HEK293 (cell line): ENCODE data around the gene PANK4.

Source experiments
- CTCF ChIA-PET: fragments of 350-600 bp; formaldehyde crosslinking; extraction: SDS; loops from one replicate; lab custom pipeline; 2021; ENCODE audit warnings: antibody characterized with exemption; lab: Yijun Ruan, JAX
- POLR2A ChIA-PET: fragments of 300-600 bp; formaldehyde crosslinking; extraction: SDS; loops from one replicate; lab custom pipeline; 2020; ENCODE audit warnings: antibody characterized with exemption, inconsistent platforms; lab: Yijun Ruan, JAX
- H3K27ac ChIP-seq: fragments of 200-500 bp; sonication (Bioruptor generic); 2 replicates; pipeline ENCODE4 v1.5.1; 2014; ENCODE audit warnings: low read depth, low read length, control low read depth, inconsistent platforms; ENCODE audit errors: extremely low read depth
- H3K36me3 ChIP-seq, 2 experiments: fragments of 200-500 bp in 1 of 2; sonication (Bioruptor generic) in 1 of 2; 1 replicate in 1 of 2; 2 replicates in 1 of 2; pipeline ENCODE4 v1.5.1; 2014 to 2017; ENCODE audit warnings: inconsistent platforms in 2 of 2, low read length in 2 of 2; ENCODE audit not compliant: control insufficient read depth in 2 of 2, insufficient read depth in 1 of 2
- H3K4me1 ChIP-seq: fragments of 200-500 bp; sonication (Bioruptor generic); 2 replicates; pipeline ENCODE4 v1.5.1; 2014; ENCODE audit warnings: mild to moderate bottlenecking, low read length, inconsistent platforms; ENCODE audit not compliant: control insufficient read depth, insufficient read depth
- H3K4me3 ChIP-seq: 2 replicates; pipeline ENCODE4 v1.5.1; 2011; ENCODE audit warnings: low read depth, mild to moderate bottlenecking, control low read depth, low read length, moderate library complexity
- H3K9me3 ChIP-seq: fragments of 200-500 bp; sonication (Bioruptor generic); 2 replicates; pipeline ENCODE4 v1.5.1; 2014; ENCODE audit warnings: low read depth, low read length, inconsistent platforms; ENCODE audit not compliant: control insufficient read depth, insufficient read depth
- EGR2 ChIP-seq: fragments of 450-650 bp; formaldehyde crosslinking; IDR thresholded peaks from 2 replicates; pipeline ENCODE4 v1.5.1; 2016; ENCODE audit warnings: low read depth, missing biosample characterization, missing genetic modification characterization
- GFI1B ChIP-seq: fragments of 450-650 bp; formaldehyde crosslinking; IDR thresholded peaks from 2 replicates; pipeline ENCODE4 v1.5.1; 2016; ENCODE audit warnings: missing biosample characterization, missing genetic modification characterization
- KLF1 ChIP-seq: fragments of 450-650 bp; formaldehyde crosslinking; IDR thresholded peaks from 2 replicates; pipeline ENCODE4 v1.5.1; 2016; ENCODE audit warnings: missing biosample characterization, missing genetic modification characterization
- KLF8 ChIP-seq: fragments of 450-650 bp; formaldehyde crosslinking; IDR thresholded peaks from 2 replicates; pipeline ENCODE4 v1.5.1; 2016; ENCODE audit warnings: missing biosample characterization, missing genetic modification characterization
- ZFP37 ChIP-seq: fragments of 450-650 bp; formaldehyde crosslinking; IDR thresholded peaks from 2 replicates; pipeline ENCODE4 v1.5.1; 2016; ENCODE audit warnings: missing biosample characterization, missing genetic modification characterization
- ZFP41 ChIP-seq: fragments of 450-650 bp; formaldehyde crosslinking; IDR thresholded peaks from 2 replicates; pipeline ENCODE4 v1.5.1; 2016; ENCODE audit warnings: missing biosample characterization, missing genetic modification characterization, borderline replicate concordance
- ZIC2 ChIP-seq: fragments of 450-650 bp; formaldehyde crosslinking; IDR thresholded peaks from 2 replicates; pipeline ENCODE4 v1.5.1; 2016; ENCODE audit warnings: missing biosample characterization, missing genetic modification characterization
- ZNF112 ChIP-seq: fragments of 450-650 bp; formaldehyde crosslinking; IDR thresholded peaks from 2 replicates; pipeline ENCODE4 v1.5.0; 2017; ENCODE audit warnings: missing biosample characterization, missing genetic modification characterization
- ZNF16 ChIP-seq: fragments of 450-650 bp; formaldehyde crosslinking; IDR thresholded peaks from 2 replicates; pipeline ENCODE4 v1.5.1; 2016; ENCODE audit warnings: low read depth, missing biosample characterization, missing genetic modification characterization
- ZNF174 ChIP-seq: fragments of 450-650 bp; formaldehyde crosslinking; IDR thresholded peaks from 2 replicates; pipeline ENCODE4 v1.5.0; 2017; ENCODE audit warnings: missing biosample characterization, mild to moderate bottlenecking, missing genetic modification characterization
- ZNF214 ChIP-seq: fragments of 450-650 bp; formaldehyde crosslinking; IDR thresholded peaks from 2 replicates; pipeline ENCODE4 v1.5.1; 2017; ENCODE audit warnings: missing biosample characterization, mild to moderate bottlenecking, missing genetic modification characterization, borderline replicate concordance
- ZNF274 ChIP-seq, 2 experiments: fragments of 200-500 bp in 1 of 2; fragments of 450-650 bp in 1 of 2; sonication (Bioruptor generic) in 1 of 2; formaldehyde crosslinking in 1 of 2; IDR thresholded peaks; 2 replicates each; pipeline versions ENCODE4 v1.5.1 to v1.6.1; 2014 to 2016; ENCODE audit warnings: borderline replicate concordance in 1 of 2, inconsistent platforms in 1 of 2, low read length in 1 of 2, missing biosample characterization in 1 of 2, missing genetic modification characterization in 1 of 2
- ZNF391 ChIP-seq: fragments of 450-650 bp; formaldehyde crosslinking; IDR thresholded peaks from 2 replicates; pipeline ENCODE4 v1.5.1; 2016; ENCODE audit warnings: low read depth, missing biosample characterization, missing genetic modification characterization, borderline replicate concordance
- ZNF416 ChIP-seq: fragments of 450-650 bp; formaldehyde crosslinking; IDR thresholded peaks from 2 replicates; pipeline ENCODE4 v1.5.1; 2016; ENCODE audit warnings: missing biosample characterization, missing genetic modification characterization
- ZNF423 ChIP-seq: fragments of 450-650 bp; formaldehyde crosslinking; IDR thresholded peaks from 2 replicates; pipeline ENCODE4 v1.5.1; 2016; ENCODE audit warnings: missing biosample characterization, missing genetic modification characterization
- ZNF600 ChIP-seq: fragments of 450-650 bp; formaldehyde crosslinking; IDR thresholded peaks from 2 replicates; pipeline ENCODE4 v1.5.1; 2016; ENCODE audit warnings: missing biosample characterization, missing genetic modification characterization
- ZNF610 ChIP-seq: fragments of 450-650 bp; formaldehyde crosslinking; IDR thresholded peaks from 2 replicates; pipeline ENCODE4 v1.5.1; 2016; ENCODE audit warnings: missing biosample characterization, missing genetic modification characterization, borderline replicate concordance
- ZNF830 ChIP-seq: fragments of 450-650 bp; IDR thresholded peaks from 2 replicates; pipeline ENCODE4 v1.5.0; 2018; ENCODE audit warnings: missing biosample characterization, missing genetic modification characterization, low read depth, mild to moderate bottlenecking, moderate library complexity
- TF ChIP-seq, protein P1 (sequence below): IDR thresholded peaks from 2 replicates; pipeline ENCODE4 v1.6.1; 2011; ENCODE audit warnings: mild to moderate bottlenecking, low read depth, low read length, borderline replicate concordance
- TF ChIP-seq, protein P2 (sequence below): fragments of 450-650 bp; formaldehyde crosslinking; IDR thresholded peaks from 2 replicates; pipeline ENCODE4 v1.5.1; 2017; ENCODE audit warnings: missing biosample characterization, missing genetic modification characterization
- TF ChIP-seq, protein P3 (sequence below): fragments of 450-650 bp; formaldehyde crosslinking; IDR thresholded peaks from 2 replicates; pipeline ENCODE4 v1.5.1; 2017; ENCODE audit warnings: missing biosample characterization, missing genetic modification characterization
- TF ChIP-seq, protein P4 (sequence below): fragments of 450-650 bp; formaldehyde crosslinking; IDR thresholded peaks from 2 replicates; pipeline ENCODE4 v1.5.1; 2016; ENCODE audit warnings: missing biosample characterization, missing genetic modification characterization, borderline replicate concordance
- TF ChIP-seq, protein P5 (sequence below): fragments of 450-650 bp; formaldehyde crosslinking; IDR thresholded peaks from 2 replicates; pipeline ENCODE4 v1.5.1; 2017; ENCODE audit warnings: missing biosample characterization, missing genetic modification characterization
- TF ChIP-seq, protein P6 (sequence below): fragments of 450-650 bp; formaldehyde crosslinking; IDR thresholded peaks from 2 replicates; pipeline ENCODE4 v1.5.1; 2016; ENCODE audit warnings: missing biosample characterization, missing genetic modification characterization

Gene PANK4

DNA sequence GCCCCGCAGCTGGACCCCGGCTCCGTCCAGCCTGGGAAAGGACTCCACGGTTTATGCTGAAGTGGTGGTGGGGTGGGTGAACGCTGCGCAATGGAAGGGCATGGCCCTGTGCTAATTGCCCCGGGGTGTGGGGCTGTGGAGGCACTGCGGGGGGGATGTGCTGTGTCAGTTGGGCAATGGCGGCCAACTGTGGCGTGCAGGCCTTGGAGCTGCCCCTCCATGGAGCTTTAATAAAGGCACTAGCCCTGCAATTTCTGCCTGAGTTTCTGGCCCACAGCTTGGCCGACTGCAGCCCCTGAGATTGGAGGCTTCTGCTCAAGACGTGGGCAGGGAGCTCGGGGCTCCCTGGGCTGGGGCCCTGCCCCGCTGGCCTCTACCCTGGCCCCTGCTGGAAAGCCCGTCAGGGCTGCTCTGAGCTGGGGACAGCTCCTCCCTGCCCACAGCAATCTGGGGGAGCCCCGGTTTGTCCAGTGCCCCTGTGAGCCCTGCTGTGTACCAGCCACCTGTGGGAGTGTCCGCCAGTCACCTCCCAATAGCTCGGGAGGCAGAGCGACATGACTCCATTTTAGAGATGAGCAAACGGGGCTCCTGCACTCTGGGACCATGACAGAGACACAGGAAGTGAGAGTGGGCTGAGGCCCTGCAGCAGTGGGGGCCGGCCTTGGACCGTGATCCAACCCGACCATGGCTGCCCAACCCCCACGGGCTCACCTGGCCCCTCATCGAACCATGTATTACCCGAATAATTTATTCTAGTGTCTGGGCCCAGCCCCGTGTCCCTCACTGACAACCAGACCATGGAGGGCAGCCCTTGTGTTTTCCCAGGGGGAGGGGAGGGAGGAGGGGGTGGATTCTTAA, 21.0 kb upstream of the PANK4 start:
- peak overlapping the region; percentile 41 for H3K4me3 ChIP-seq
- ChIA-PET CTCF (interaction anchor here (0.7 to 3.8 kb wide), 20 partner anchors 12 to 964 kb away, joined by 3 to 31 read pairs (median 4); partner anchors contain the start of genes FAAP20, PANK4 and PEX10), POLR2A (interaction anchor here (0.5 to 2.9 kb wide), 4 partner anchors 14 to 1646 kb away, joined by 3 to 33 read pairs (median 5); partner anchors contain the start of genes PANK4 and PEX10)
- no peak overlapping the region; the same call in 1 of the 2 replicates for H3K27ac ChIP-seq
- no peaks in the 10 kb centered on the region for H3K9me3 ChIP-seq
- H3K4me1 ChIP-seq = no peaks in the 10 kb centered on the region; the same call in 1 of the 2 replicates
- no peaks in the 10 kb centered on the region for H3K36me3 ChIP-seq
- TF ChIP-seq ZNF16 (tag by site-specific recombination) (no peak; the same call in 1 of the 2 replicates), ZNF112 (tag by site-specific recombination) (no peak), ZIC2 (tag by site-specific recombination) (peak; percentile 99), ZNF274 (IDR thresholded peaks at IDR 0.05; ENCODE audit: low read length) (no peak), ZNF274 (tag by site-specific recombination; IDR thresholded peaks at IDR 0.05; ENCODE audit: borderline replicate concordance) (no peak), KLF1 (tag by site-specific recombination) (peak; percentile 18; the same call in 1 of the 2 replicates), ZNF610 (tag by site-specific recombination) (no peak), ZFP41 (tag by site-specific recombination) (no peak), ZNF174 (tag by site-specific recombination) (no peak), ZNF214 (tag by site-specific recombination) (no peak), GFI1B (tag by site-specific recombination) (no peak), EGR2 (no peak; the same call in 1 of the 2 replicates), ZNF600 (tag by site-specific recombination) (peak; percentile 22), ZNF423 (tag by site-specific recombination) (peak; percentile 80), ZFP37 (tag by site-specific recombination) (no peak), KLF8 (tag by site-specific recombination) (0 out of 2 replicates have a peak, but pooled peaks have one; percentile 8), ZNF391 (tag by site-specific recombination) (0 out of 2 replicates have a peak, but pooled peaks have one; percentile 44), ZNF416 (no peak), ZNF830 (tag by site-specific recombination) (no peak)
- TF ChIP-seq, protein P1, sequence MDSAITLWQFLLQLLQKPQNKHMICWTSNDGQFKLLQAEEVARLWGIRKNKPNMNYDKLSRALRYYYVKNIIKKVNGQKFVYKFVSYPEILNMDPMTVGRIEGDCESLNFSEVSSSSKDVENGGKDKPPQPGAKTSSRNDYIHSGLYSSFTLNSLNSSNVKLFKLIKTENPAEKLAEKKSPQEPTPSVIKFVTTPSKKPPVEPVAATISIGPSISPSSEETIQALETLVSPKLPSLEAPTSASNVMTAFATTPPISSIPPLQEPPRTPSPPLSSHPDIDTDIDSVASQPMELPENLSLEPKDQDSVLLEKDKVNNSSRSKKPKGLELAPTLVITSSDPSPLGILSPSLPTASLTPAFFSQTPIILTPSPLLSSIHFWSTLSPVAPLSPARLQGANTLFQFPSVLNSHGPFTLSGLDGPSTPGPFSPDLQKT = no peak
- TF ChIP-seq, protein P2, sequence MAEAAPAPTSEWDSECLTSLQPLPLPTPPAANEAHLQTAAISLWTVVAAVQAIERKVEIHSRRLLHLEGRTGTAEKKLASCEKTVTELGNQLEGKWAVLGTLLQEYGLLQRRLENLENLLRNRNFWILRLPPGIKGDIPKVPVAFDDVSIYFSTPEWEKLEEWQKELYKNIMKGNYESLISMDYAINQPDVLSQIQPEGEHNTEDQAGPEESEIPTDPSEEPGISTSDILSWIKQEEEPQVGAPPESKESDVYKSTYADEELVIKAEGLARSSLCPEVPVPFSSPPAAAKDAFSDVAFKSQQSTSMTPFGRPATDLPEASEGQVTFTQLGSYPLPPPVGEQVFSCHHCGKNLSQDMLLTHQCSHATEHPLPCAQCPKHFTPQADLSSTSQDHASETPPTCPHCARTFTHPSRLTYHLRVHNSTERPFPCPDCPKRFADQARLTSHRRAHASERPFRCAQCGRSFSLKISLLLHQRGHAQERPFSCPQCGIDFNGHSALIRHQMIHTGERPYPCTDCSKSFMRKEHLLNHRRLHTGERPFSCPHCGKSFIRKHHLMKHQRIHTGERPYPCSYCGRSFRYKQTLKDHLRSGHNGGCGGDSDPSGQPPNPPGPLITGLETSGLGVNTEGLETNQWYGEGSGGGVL (tag by site-specific recombination) = peak; percentile 67
- TF ChIP-seq, protein P3, sequence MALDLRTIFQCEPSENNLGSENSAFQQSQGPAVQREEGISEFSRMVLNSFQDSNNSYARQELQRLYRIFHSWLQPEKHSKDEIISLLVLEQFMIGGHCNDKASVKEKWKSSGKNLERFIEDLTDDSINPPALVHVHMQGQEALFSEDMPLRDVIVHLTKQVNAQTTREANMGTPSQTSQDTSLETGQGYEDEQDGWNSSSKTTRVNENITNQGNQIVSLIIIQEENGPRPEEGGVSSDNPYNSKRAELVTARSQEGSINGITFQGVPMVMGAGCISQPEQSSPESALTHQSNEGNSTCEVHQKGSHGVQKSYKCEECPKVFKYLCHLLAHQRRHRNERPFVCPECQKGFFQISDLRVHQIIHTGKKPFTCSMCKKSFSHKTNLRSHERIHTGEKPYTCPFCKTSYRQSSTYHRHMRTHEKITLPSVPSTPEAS (tag by site-specific recombination) = no peak
- TF ChIP-seq, protein P4, sequence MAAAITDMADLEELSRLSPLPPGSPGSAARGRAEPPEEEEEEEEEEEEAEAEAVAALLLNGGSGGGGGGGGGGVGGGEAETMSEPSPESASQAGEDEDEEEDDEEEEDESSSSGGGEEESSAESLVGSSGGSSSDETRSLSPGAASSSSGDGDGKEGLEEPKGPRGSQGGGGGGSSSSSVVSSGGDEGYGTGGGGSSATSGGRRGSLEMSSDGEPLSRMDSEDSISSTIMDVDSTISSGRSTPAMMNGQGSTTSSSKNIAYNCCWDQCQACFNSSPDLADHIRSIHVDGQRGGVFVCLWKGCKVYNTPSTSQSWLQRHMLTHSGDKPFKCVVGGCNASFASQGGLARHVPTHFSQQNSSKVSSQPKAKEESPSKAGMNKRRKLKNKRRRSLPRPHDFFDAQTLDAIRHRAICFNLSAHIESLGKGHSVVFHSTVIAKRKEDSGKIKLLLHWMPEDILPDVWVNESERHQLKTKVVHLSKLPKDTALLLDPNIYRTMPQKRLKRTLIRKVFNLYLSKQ = no peak
- TF ChIP-seq, protein P5, sequence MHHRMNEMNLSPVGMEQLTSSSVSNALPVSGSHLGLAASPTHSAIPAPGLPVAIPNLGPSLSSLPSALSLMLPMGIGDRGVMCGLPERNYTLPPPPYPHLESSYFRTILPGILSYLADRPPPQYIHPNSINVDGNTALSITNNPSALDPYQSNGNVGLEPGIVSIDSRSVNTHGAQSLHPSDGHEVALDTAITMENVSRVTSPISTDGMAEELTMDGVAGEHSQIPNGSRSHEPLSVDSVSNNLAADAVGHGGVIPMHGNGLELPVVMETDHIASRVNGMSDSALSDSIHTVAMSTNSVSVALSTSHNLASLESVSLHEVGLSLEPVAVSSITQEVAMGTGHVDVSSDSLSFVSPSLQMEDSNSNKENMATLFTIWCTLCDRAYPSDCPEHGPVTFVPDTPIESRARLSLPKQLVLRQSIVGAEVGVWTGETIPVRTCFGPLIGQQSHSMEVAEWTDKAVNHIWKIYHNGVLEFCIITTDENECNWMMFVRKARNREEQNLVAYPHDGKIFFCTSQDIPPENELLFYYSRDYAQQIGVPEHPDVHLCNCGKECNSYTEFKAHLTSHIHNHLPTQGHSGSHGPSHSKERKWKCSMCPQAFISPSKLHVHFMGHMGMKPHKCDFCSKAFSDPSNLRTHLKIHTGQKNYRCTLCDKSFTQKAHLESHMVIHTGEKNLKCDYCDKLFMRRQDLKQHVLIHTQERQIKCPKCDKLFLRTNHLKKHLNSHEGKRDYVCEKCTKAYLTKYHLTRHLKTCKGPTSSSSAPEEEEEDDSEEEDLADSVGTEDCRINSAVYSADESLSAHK (tag by site-specific recombination) = no peak
- TF ChIP-seq, protein P6, sequence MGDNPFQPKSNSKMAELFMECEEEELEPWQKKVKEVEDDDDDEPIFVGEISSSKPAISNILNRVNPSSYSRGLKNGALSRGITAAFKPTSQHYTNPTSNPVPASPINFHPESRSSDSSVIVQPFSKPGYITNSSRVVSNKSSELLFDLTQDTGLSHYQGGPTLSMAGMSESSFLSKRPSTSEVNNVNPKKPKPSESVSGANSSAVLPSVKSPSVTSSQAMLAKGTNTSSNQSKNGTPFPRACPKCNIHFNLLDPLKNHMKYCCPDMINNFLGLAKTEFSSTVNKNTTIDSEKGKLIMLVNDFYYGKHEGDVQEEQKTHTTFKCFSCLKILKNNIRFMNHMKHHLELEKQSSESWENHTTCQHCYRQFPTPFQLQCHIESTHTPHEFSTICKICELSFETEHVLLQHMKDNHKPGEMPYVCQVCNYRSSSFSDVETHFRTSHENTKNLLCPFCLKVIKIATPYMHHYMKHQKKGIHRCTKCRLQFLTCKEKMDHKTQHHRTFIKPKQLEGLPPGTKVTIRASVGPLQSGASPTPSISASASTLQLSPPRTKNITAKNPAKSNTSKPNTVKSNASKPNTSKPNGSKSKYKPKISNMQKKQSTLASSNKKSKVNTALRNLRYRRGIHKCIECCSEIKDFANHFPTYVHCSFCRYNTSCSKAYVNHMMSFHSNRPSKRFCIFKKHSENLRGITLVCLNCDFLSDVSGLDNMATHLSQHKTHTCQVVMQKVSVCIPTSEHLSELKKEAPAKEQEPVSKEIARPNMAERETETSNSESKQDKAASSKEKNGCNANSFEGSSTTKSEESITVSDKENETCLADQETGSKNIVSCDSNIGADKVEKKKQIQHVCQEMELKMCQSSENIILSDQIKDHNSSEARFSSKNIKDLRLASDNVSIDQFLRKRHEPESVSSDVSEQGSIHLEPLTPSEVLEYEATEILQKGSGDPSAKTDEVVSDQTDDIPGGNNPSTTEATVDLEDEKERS (tag by site-specific recombination) = no peak
